CD14-positive monocyte (primary cell): ENCODE measurements around the gene RUNDC3A. TPM values are rescaled to one million over a fixed set of nuclear protein-coding genes. Genes with fewer than 3 reads are reported as not detected.

Experiments
- DNase-seq, 3 donors: peaks; one replicate each; pipeline ENCODE4 v3.0.0-alpha.2; 2011 to 2022
- H2AFZ ChIP-seq: 2 replicates; pipeline ENCODE4 v1.6.0; 2012; ENCODE audit warnings: mild to moderate bottlenecking, low read depth, low read length, inconsistent platforms; ENCODE audit not compliant: insufficient read depth, poor library complexity, severe bottlenecking
- H3K27ac ChIP-seq, 2 donors: 1 replicate in 1 of 2; 2 replicates in 1 of 2; pipeline ENCODE4 v1.5.1; 2012 to 2013; ENCODE audit warnings: low read length in 2 of 2, control low read depth in 1 of 2, inconsistent platforms in 1 of 2, low read depth in 1 of 2, mild to moderate bottlenecking in 1 of 2
- H3K27me3 ChIP-seq, 2 donors: one replicate each; pipeline versions ENCODE4 v1.6.0 to v1.6.1; 2011 to 2013; ENCODE audit warnings: low read length in 2 of 2; ENCODE audit not compliant: control insufficient read depth in 2 of 2, insufficient read depth in 2 of 2
- H3K36me3 ChIP-seq, 2 donors: replicated peaks in 1 of 2; 1 replicate in 1 of 2; 2 replicates in 1 of 2; pipeline versions ENCODE4 v1.5.1 to v1.6.1; 2012 to 2013; ENCODE audit warnings: low read length in 2 of 2, control low read depth in 1 of 2, inconsistent platforms in 1 of 2, mild to moderate bottlenecking in 1 of 2; ENCODE audit not compliant: insufficient read depth in 2 of 2, control insufficient read depth in 1 of 2
- H3K4me1 ChIP-seq, 2 donors: 1 replicate in 1 of 2; 2 replicates in 1 of 2; pipeline versions ENCODE4 v1.5.1 to v1.6.1; 2012 to 2013; ENCODE audit warnings: low read length in 2 of 2, control low read depth in 1 of 2, inconsistent platforms in 1 of 2, mild to moderate bottlenecking in 1 of 2, moderate library complexity in 1 of 2; ENCODE audit not compliant: insufficient read depth in 2 of 2, control insufficient read depth in 1 of 2
- H3K4me2 ChIP-seq: replicated peaks from 2 replicates; pipeline ENCODE3; 2012; ENCODE audit warnings: low read length, moderate library complexity, mild to moderate bottlenecking; ENCODE audit not compliant: poor library complexity, severe bottlenecking; ENCODE audit errors: extremely low read depth
- H3K4me3 ChIP-seq, 3 experiments: fragments of 200-600 bp in 1 of 3; sonication (generic) in 1 of 3; replicated peaks in 1 of 3; 1 replicate in 2 of 3; 2 replicates in 1 of 3; pipeline ENCODE4 v1.5.1; 2011 to 2013; ENCODE audit warnings: low read length in 3 of 3, mild to moderate bottlenecking in 3 of 3, control low read depth in 2 of 3, low read depth in 2 of 3, inconsistent platforms in 1 of 3, moderate library complexity in 1 of 3
- H3K79me2 ChIP-seq: 2 replicates; pipeline ENCODE4 v1.6.0; 2012; ENCODE audit warnings: mild to moderate bottlenecking, control low read depth, inconsistent platforms, low read length, moderate library complexity; ENCODE audit not compliant: insufficient read depth
- H3K9ac ChIP-seq: 2 replicates; pipeline ENCODE4 v1.6.0; 2017; ENCODE audit warnings: low read length, mild to moderate bottlenecking; ENCODE audit not compliant: insufficient read depth, poor library complexity, severe bottlenecking
- H3K9me3 ChIP-seq, 2 donors: replicated peaks in 1 of 2; 1 replicate in 1 of 2; 2 replicates in 1 of 2; pipeline versions ENCODE4 v1.5.1 to v1.6.1; 2012 to 2013; ENCODE audit warnings: low read length in 2 of 2, control low read depth in 1 of 2; ENCODE audit not compliant: control insufficient read depth in 1 of 2, insufficient read depth in 1 of 2
- H4K20me1 ChIP-seq: 2 replicates; pipeline ENCODE4 v1.6.0; 2012; ENCODE audit warnings: mild to moderate bottlenecking, low read length, control low read depth, moderate library complexity; ENCODE audit not compliant: insufficient read depth
- H3K27ac Mint-ChIP-seq, 7 donors: one replicate each; pipeline ENCODE4 v1.8.0; 2020; ENCODE audit warnings: mild to moderate bottlenecking in 7 of 7, mixed read lengths in 7 of 7, moderate library complexity in 6 of 7, inconsistent platforms in 2 of 7
- H3K27me3 Mint-ChIP-seq, 3 donors: one replicate each; pipeline ENCODE4 v1.8.0; 2021 to 2022; ENCODE audit warnings: low read depth in 3 of 3, mild to moderate bottlenecking in 3 of 3, mixed read lengths in 3 of 3, moderate library complexity in 3 of 3, inconsistent platforms in 1 of 3
- H3K36me3 Mint-ChIP-seq, 2 donors: one replicate each; pipeline ENCODE4 v1.8.0; 2020; ENCODE audit warnings: mixed read lengths in 2 of 2, inconsistent platforms in 1 of 2, mild to moderate bottlenecking in 1 of 2
- H3K4me1 Mint-ChIP-seq: one replicate; pipeline ENCODE4 v1.8.0; 2020; ENCODE audit warnings: mild to moderate bottlenecking, mixed read lengths
- H3K4me3 Mint-ChIP-seq, 2 donors: one replicate each; pipeline ENCODE4 v1.8.0; 2020; ENCODE audit warnings: mild to moderate bottlenecking in 2 of 2, mixed read lengths in 2 of 2, moderate library complexity in 1 of 2
- H3K9me3 Mint-ChIP-seq, 7 donors: one replicate each; pipeline ENCODE4 v1.8.0; 2020 to 2022; ENCODE audit warnings: mixed read lengths in 7 of 7, mild to moderate bottlenecking in 6 of 7, moderate library complexity in 6 of 7, inconsistent platforms in 2 of 7
- WGBS: methylation state at CpG from one replicate; pipeline ENCODE4 v1.1.5; 2013; ENCODE audit warnings: missing lambda C conversion rate; ENCODE audit not compliant: insufficient coverage; 5-methylcytosine and 5-hydroxymethylcytosine counted together
- intact Hi-C, 2 donors: fragments of 100-400 bp; cut with micrococcal nuclease; formaldehyde crosslinking; loops; one replicate each; pipeline versions ENCODE4 v1.15.0 to v1.15.1; 2023
- polyA plus RNA-seq, 3 donors: library from polyadenylated mRNA; depleted of rRNA in 1 of 3; unstranded in 2 of 3; stranded (reverse) in 1 of 3; fragments of 300-500 nt in 2 of 3; fragments of >200 nt in 1 of 3; fragmentation: Illumina TruSeq in 2 of 3; gene quantifications; 1 replicate in 2 of 3; 2 replicates in 1 of 3; pipeline ENCODE4 v1.2.3, GENCODE V29; 2012 to 2021
- TF ChIP-seq, protein P1 (sequence below): fragments of 200-600 bp; IDR thresholded peaks from one replicate; pipeline ENCODE4 v1.8.0; 2022; ENCODE audit warnings: antibody characterized with exemption, mild to moderate bottlenecking

Gene RUNDC3A
- polyA plus RNA-seq, 3 donors, result 0.22 to 0.35 TPM; not detected in 1

- H3K27ac Mint-ChIP-seq, result peak overlapping the region in 1 of 7 donors; percentile 32
- WGBS, result under 1% methylated on average over 72 of the region's 81 CpGs
Observed at GRCh38 chr17:44314869-44315661, 6.7 kb downstream of the RUNDC3A start.

More at GRCh38 chr17:44314869-44315661, 6.7 kb downstream of the RUNDC3A start:
- intact Hi-C loops, result loop anchor here in 1 of 2 donors (5.0 kb wide), 1 partner anchor 37 kb away; no protein-coding TSS in a partner anchor
- peak; percentile 25 to 36 (median 30) for DNase-seq
- Mint-ChIP-seq H3K4me3 (peak overlapping the region in 1 of 2 donors; percentile 75), H3K4me1 (peaks cover 16% of the 10 kb centered on the region), H3K9me3 (peaks cover 3 to 20% (median 14%) of the 10 kb centered on the region in 7 donors), H3K27me3 (peaks cover 53 to 67% (median 63%) of the 10 kb centered on the region in 3 donors), H3K36me3 (peaks cover 17 to 24% of the 10 kb centered on the region in 2 donors)
- peaks cover 4 to 19% of the 10 kb centered on the region in 2 donors for H3K9me3 ChIP-seq
- no peak overlapping the region for H3K27ac ChIP-seq
- H3K4me3 ChIP-seq, result peak overlapping the region in 1 of 3 experiments; percentile 54
- peaks cover 29 to 60% of the 10 kb centered on the region in 2 donors for H3K27me3 ChIP-seq
- no peak overlapping the region for H3K9ac ChIP-seq
- H4K20me1 ChIP-seq, result no peaks in the 10 kb centered on the region
- peaks cover 5 to 14% of the 10 kb centered on the region in 2 donors for H3K4me1 ChIP-seq
- H3K4me2 ChIP-seq, result peak overlapping the region; percentile 32
- peak overlapping the region; percentile 62 for H2AFZ ChIP-seq
- TF ChIP-seq, protein P1, sequence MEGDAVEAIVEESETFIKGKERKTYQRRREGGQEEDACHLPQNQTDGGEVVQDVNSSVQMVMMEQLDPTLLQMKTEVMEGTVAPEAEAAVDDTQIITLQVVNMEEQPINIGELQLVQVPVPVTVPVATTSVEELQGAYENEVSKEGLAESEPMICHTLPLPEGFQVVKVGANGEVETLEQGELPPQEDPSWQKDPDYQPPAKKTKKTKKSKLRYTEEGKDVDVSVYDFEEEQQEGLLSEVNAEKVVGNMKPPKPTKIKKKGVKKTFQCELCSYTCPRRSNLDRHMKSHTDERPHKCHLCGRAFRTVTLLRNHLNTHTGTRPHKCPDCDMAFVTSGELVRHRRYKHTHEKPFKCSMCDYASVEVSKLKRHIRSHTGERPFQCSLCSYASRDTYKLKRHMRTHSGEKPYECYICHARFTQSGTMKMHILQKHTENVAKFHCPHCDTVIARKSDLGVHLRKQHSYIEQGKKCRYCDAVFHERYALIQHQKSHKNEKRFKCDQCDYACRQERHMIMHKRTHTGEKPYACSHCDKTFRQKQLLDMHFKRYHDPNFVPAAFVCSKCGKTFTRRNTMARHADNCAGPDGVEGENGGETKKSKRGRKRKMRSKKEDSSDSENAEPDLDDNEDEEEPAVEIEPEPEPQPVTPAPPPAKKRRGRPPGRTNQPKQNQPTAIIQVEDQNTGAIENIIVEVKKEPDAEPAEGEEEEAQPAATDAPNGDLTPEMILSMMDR, result no peak
- H3K79me2 ChIP-seq, result no peaks in the 10 kb centered on the region
- peaks cover 7 to 9% of the 10 kb centered on the region in 2 donors for H3K36me3 ChIP-seq
